CD4-positive, alpha-beta T cell treated with Interleukin-4 for 1 hour (primary cell): Measurements from ENCODE around the gene SLC30A5.

ENCODE experiments used
- DNase-seq, 2 donors: peaks; one replicate each; pipeline ENCODE4 v3.0.0-alpha.2; 2020 to 2022

Gene SLC30A5

DNA sequence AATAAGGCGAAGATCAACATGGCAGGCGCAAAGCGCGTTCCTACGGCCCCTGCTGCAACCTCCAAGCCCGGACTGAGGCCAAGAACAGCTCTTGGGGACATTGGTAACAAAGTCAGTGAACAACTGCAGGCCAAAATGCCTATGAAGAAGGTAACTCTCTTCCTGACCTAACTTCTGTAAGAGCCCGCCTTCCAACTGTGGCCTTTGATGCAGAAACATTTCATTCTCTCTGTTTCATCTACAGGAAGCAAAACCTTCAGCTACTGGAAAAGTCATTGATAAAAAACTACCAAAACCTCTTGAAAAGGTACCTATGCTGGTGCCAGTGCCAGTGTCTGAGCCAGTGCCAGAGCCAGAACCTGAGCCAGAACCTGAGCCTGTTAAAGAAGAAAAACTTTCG lies 74.1 kb downstream of the SLC30A5 start:
- DNase-seq, result no peak

DNA sequence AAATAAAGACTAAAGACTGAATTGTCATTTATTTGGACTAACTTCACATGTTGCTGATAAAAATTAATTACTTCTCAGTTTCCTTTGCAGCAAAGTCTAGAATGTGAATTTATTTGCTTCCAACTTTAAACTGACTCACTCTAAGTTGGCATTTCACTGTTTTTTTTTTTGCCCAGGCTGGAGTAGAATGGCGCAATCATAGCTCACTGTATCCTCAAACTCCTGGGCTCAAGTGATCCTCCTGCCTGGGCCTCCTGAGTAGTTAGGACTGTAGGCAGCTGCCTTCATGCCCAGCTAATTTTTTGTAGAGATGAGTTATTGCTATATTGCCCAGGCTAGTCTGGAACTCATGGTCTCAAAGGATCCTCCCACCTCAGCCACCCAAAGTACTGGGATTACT lies 76.7 kb downstream of the SLC30A5 start:
- no peak for DNase-seq

DNA sequence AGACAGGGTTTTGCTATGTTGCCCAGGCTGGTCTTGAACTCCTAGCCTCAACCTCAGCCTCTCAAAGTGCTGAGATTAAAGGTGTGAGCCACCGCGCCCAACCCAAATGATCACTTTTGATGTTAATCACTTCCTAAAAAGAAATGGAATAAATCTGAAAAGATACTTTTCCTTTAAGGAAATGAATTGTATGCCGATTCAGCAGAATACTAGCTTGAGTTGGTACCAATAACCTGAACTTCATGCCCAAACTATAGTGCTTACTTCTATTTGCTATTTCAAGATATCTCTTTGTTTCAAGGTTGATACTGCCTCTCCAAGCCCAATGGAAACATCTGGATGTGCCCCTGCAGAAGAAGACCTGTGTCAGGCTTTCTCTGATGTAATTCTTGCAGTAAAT lies 77.2 kb downstream of the SLC30A5 start:
- DNase-seq, result no peak
